ENCODE data around the gene FAM124B. TPM values are rescaled to one million over a fixed set of nuclear protein-coding genes. Genes with fewer than 3 reads are reported as not detected.

The FAM124B gene
- polyA plus RNA-seq (2013) = not detected in 2 replicates

GRCh38 chr2:224401641-224402342 lies at the start of gene FAM124B:
TSS of gene FAM124B (minus strand) at chr2:224402107. CDS start at chr2:224401768, 339 bp downstream.
- H3K27ac ChIP-seq (ENCODE audit: low read depth, low read length) = no peak within 1 kb of the TSS
- no peaks in the 10 kb centered on the region for H3K36me3 ChIP-seq (ENCODE audit: control insufficient read depth in 1 of 2, insufficient read depth in 2 of 2, low read length in 2 of 2)
- no peak within 1 kb of the TSS for H3K14ac ChIP-seq (ENCODE audit: low read length)
- H3K9ac ChIP-seq (ENCODE audit: low read length) = no peak within 1 kb of the TSS
- no peaks in the 10 kb centered on the region for H3K4me1 ChIP-seq (ENCODE audit: control insufficient read depth in 1 of 2, insufficient read depth in 2 of 2, low read length in 2 of 2)
- H2BK120ac ChIP-seq (ENCODE audit: insufficient read depth, low read length, poor library complexity) = no peak within 1 kb of the TSS
- H2AK5ac ChIP-seq (ENCODE audit: low read length) = no peak within 1 kb of the TSS
- no peak within 1 kb of the TSS for H3K4me3 ChIP-seq (ENCODE audit: low read depth, low read length)
- peaks cover 5% of the 10 kb centered on the region for H3K9me3 ChIP-seq (ENCODE audit: insufficient read depth, low read depth, low read length)
- no peak within 1 kb of the TSS for H2BK5ac ChIP-seq (ENCODE audit: low read depth, low read length, poor library complexity)
- no peak within 1 kb of the TSS for H4K91ac ChIP-seq (ENCODE audit: low read depth, low read length)
- no peak within 1 kb of the TSS for H2BK12ac ChIP-seq (ENCODE audit: low read length)
- peak; percentile 14 to 39 for DNase-seq
- H3K27me3 ChIP-seq (ENCODE audit: insufficient read depth, low read length) = no peaks in the 10 kb centered on the region
- no CpG with 5 or more reads among the region's 19 CpGs for WGBS (ENCODE audit: extremely low coverage, insufficient coverage, insufficient read length)
- no peaks in the 10 kb centered on the region for H3K79me2 ChIP-seq (ENCODE audit: control insufficient read depth, insufficient read depth, low read length, poor library complexity)
- no peak within 1 kb of the TSS for H3K4ac ChIP-seq (ENCODE audit: low read depth, low read length)
- H3K18ac ChIP-seq (ENCODE audit: low read length) = no peak within 1 kb of the TSS
- no peaks in the 10 kb centered on the region for H3K79me1 ChIP-seq (ENCODE audit: low read length)
- no peak within 1 kb of the TSS for H2AFZ ChIP-seq (ENCODE audit: insufficient read depth, low read length, poor library complexity)
- no peak within 1 kb of the TSS for H4K12ac ChIP-seq (ENCODE audit: low read depth, low read length)
- H3K23ac ChIP-seq (ENCODE audit: low read length) = no peak within 1 kb of the TSS
- no peak within 1 kb of the TSS for H3K4me2 ChIP-seq (ENCODE audit: low read length)
- H4K8ac ChIP-seq (ENCODE audit: low read depth, low read length) = no peak within 1 kb of the TSS

GRCh38 chr2:224449212-224450147 lies 47.6 kb upstream of the FAM124B start:
- H4K8ac ChIP-seq (ENCODE audit: low read depth, low read length) = no peak overlapping the region
- no CpG with 5 or more reads among the region's 4 CpGs for WGBS (ENCODE audit: extremely low coverage, insufficient coverage, insufficient read length)
- no peaks in the 10 kb centered on the region for H3K27me3 ChIP-seq (ENCODE audit: insufficient read depth, low read length)
- H3K23ac ChIP-seq (ENCODE audit: low read length) = no peak overlapping the region
- no peaks in the 10 kb centered on the region for H3K4me1 ChIP-seq (ENCODE audit: control insufficient read depth in 1 of 2, insufficient read depth in 2 of 2, low read length in 2 of 2)
- H3K9ac ChIP-seq (ENCODE audit: low read length) = no peak overlapping the region
- no peak overlapping the region for H3K4me2 ChIP-seq (ENCODE audit: low read length)
- peak in 1 of 2 donors; percentile 48 for DNase-seq
- H3K27ac ChIP-seq (ENCODE audit: low read depth, low read length) = no peak overlapping the region
- no peaks in the 10 kb centered on the region for H3K79me2 ChIP-seq (ENCODE audit: control insufficient read depth, insufficient read depth, low read length, poor library complexity)
- H3K79me1 ChIP-seq (ENCODE audit: low read length) = no peaks in the 10 kb centered on the region
- H3K36me3 ChIP-seq (ENCODE audit: control insufficient read depth in 1 of 2, insufficient read depth in 2 of 2, low read length in 2 of 2) = no peaks in the 10 kb centered on the region
- H3K4ac ChIP-seq (ENCODE audit: low read depth, low read length) = no peak overlapping the region
- no peak overlapping the region for H3K18ac ChIP-seq (ENCODE audit: low read length)
- H3K4me3 ChIP-seq (ENCODE audit: low read depth, low read length) = no peak overlapping the region
- no peak overlapping the region for H2BK5ac ChIP-seq (ENCODE audit: low read depth, low read length, poor library complexity)
- no peak overlapping the region for H2BK12ac ChIP-seq (ENCODE audit: low read length)
- no peaks in the 10 kb centered on the region for H3K9me3 ChIP-seq (ENCODE audit: insufficient read depth, low read depth, low read length)
- no peak overlapping the region for H2AK5ac ChIP-seq (ENCODE audit: low read length)
- no peak overlapping the region for H4K91ac ChIP-seq (ENCODE audit: low read depth, low read length)
- no peak overlapping the region for H2AFZ ChIP-seq (ENCODE audit: insufficient read depth, low read length, poor library complexity)
- H2BK120ac ChIP-seq (ENCODE audit: insufficient read depth, low read length, poor library complexity) = no peak overlapping the region
- no peak overlapping the region for H3K14ac ChIP-seq (ENCODE audit: low read length)
- no peak overlapping the region for H4K12ac ChIP-seq (ENCODE audit: low read depth, low read length)

- Histone ChIP-seq H3K23ac (ENCODE audit: low read length) (no peak overlapping the region), H3K9me3 (ENCODE audit: insufficient read depth, low read depth, low read length) (no peaks in the 10 kb centered on the region), H3K9ac (ENCODE audit: low read length) (no peak overlapping the region), H3K4me3 (ENCODE audit: low read depth, low read length) (no peak overlapping the region), H3K79me1 (ENCODE audit: low read length) (no peaks in the 10 kb centered on the region), H3K36me3 (ENCODE audit: control insufficient read depth in 1 of 2, insufficient read depth in 2 of 2, low read length in 2 of 2) (no peaks in the 10 kb centered on the region), H2BK12ac (ENCODE audit: low read length) (no peak overlapping the region), H2AFZ (ENCODE audit: insufficient read depth, low read length, poor library complexity) (no peak overlapping the region), H3K4me1 (ENCODE audit: control insufficient read depth in 1 of 2, insufficient read depth in 2 of 2, low read length in 2 of 2) (no peaks in the 10 kb centered on the region), H3K18ac (ENCODE audit: low read length) (no peak overlapping the region), H4K91ac (ENCODE audit: low read depth, low read length) (no peak overlapping the region), H4K12ac (ENCODE audit: low read depth, low read length) (no peak overlapping the region), H3K27ac (ENCODE audit: low read depth, low read length) (no peak overlapping the region), H3K4ac (ENCODE audit: low read depth, low read length) (no peak overlapping the region), H3K27me3 (ENCODE audit: insufficient read depth, low read length) (no peaks in the 10 kb centered on the region), H2BK120ac (ENCODE audit: insufficient read depth, low read length, poor library complexity) (no peak overlapping the region), H3K4me2 (ENCODE audit: low read length) (no peak overlapping the region), H4K8ac (ENCODE audit: low read depth, low read length) (no peak overlapping the region), H2AK5ac (ENCODE audit: low read length) (no peak overlapping the region), H3K14ac (ENCODE audit: low read length) (no peak overlapping the region), H3K79me2 (ENCODE audit: control insufficient read depth, insufficient read depth, low read length, poor library complexity) (no peaks in the 10 kb centered on the region), H2BK5ac (ENCODE audit: low read depth, low read length, poor library complexity) (no peak overlapping the region)
- WGBS (ENCODE audit: extremely low coverage, insufficient coverage, insufficient read length) = no CpG with 5 or more reads among the region's 1 CpG
- no peak for DNase-seq
Measured at GRCh38 chr2:224448236-224448635, 46.3 kb upstream of the FAM124B start.

GRCh38 chr2:224444783-224445182 lies 42.9 kb upstream of the FAM124B start:
- H3K27me3 ChIP-seq (ENCODE audit: insufficient read depth, low read length) = no peaks in the 10 kb centered on the region
- no peak overlapping the region for H3K18ac ChIP-seq (ENCODE audit: low read length)
- H3K23ac ChIP-seq (ENCODE audit: low read length) = no peak overlapping the region
- no peaks in the 10 kb centered on the region for H3K79me2 ChIP-seq (ENCODE audit: control insufficient read depth, insufficient read depth, low read length, poor library complexity)
- no peak overlapping the region for H4K12ac ChIP-seq (ENCODE audit: low read depth, low read length)
- no peak overlapping the region for H4K8ac ChIP-seq (ENCODE audit: low read depth, low read length)
- no peak overlapping the region for H4K91ac ChIP-seq (ENCODE audit: low read depth, low read length)
- no peak overlapping the region for H3K4ac ChIP-seq (ENCODE audit: low read depth, low read length)
- no peaks in the 10 kb centered on the region for H3K36me3 ChIP-seq (ENCODE audit: control insufficient read depth in 1 of 2, insufficient read depth in 2 of 2, low read length in 2 of 2)
- H3K9me3 ChIP-seq (ENCODE audit: insufficient read depth, low read depth, low read length) = no peaks in the 10 kb centered on the region
- no peaks in the 10 kb centered on the region for H3K4me1 ChIP-seq (ENCODE audit: control insufficient read depth in 1 of 2, insufficient read depth in 2 of 2, low read length in 2 of 2)
- no peak overlapping the region for H2BK5ac ChIP-seq (ENCODE audit: low read depth, low read length, poor library complexity)
- H3K4me2 ChIP-seq (ENCODE audit: low read length) = no peak overlapping the region
- WGBS (ENCODE audit: extremely low coverage, insufficient coverage, insufficient read length) = no CpG with 5 or more reads among the region's 4 CpGs
- no peaks in the 10 kb centered on the region for H3K79me1 ChIP-seq (ENCODE audit: low read length)
- no peak overlapping the region for H3K27ac ChIP-seq (ENCODE audit: low read depth, low read length)
- no peak for DNase-seq
- H3K14ac ChIP-seq (ENCODE audit: low read length) = no peak overlapping the region
- H2BK12ac ChIP-seq (ENCODE audit: low read length) = no peak overlapping the region
- no peak overlapping the region for H3K4me3 ChIP-seq (ENCODE audit: low read depth, low read length)
- H3K9ac ChIP-seq (ENCODE audit: low read length) = no peak overlapping the region
- no peak overlapping the region for H2AFZ ChIP-seq (ENCODE audit: insufficient read depth, low read length, poor library complexity)
- no peak overlapping the region for H2BK120ac ChIP-seq (ENCODE audit: insufficient read depth, low read length, poor library complexity)
- no peak overlapping the region for H2AK5ac ChIP-seq (ENCODE audit: low read length)

Data from trophoblast cell (in vitro differentiated cells and primary cell).